Panc1 (cell line): Measurements from ENCODE around the gene MYO16. TPM values are rescaled to one million over a fixed set of nuclear protein-coding genes. Genes with fewer than 3 reads are reported as not detected.

Experiments
- ATAC-seq: fragments of 200-7000 bp; cut with Tn5 transposase; 2 replicates; pipeline ENCODE4 v1.9.1; 2020; ENCODE audit warnings: mild to moderate bottlenecking, moderate library complexity
- BruUV-seq: library from RNA; stranded (reverse); fragments of 400-500 nt; replicated peaks from 2 replicates; lab custom pipeline; 2021; lab: Mats Ljungman, UMichigan
- CTCF ChIA-PET: fragments of 300-600 bp; sonication (Branson Sonifier 250); formaldehyde crosslinking; loops from one replicate; lab custom pipeline; 2022; ENCODE audit warnings: antibody characterized with exemption; lab: Charles Lee
- POLR2A ChIA-PET: fragments of 300-600 bp; sonication (Branson Sonifier 250); formaldehyde crosslinking; loops from one replicate; lab custom pipeline; 2022; ENCODE audit warnings: antibody characterized with exemption; lab: Charles Lee
- DNase-seq: peaks from one replicate; pipeline ENCODE4 v3.0.0-alpha.2; 2010; ENCODE audit warnings: low read depth, low spot score
- H3K27ac ChIP-seq: 2 replicates; pipeline ENCODE4 v1.5.1; 2011; ENCODE audit warnings: mild to moderate bottlenecking, low read length, inconsistent platforms
- H3K27me3 ChIP-seq: fragments of 200-500 bp; sonication (Bioruptor generic); 2 replicates; pipeline ENCODE4 v1.6.0; 2014; ENCODE audit warnings: low read length, inconsistent platforms; ENCODE audit not compliant: control insufficient read depth, insufficient read depth
- H3K36me3 ChIP-seq: fragments of 200-500 bp; sonication (Bioruptor generic); 2 replicates; pipeline ENCODE4 v1.5.1; 2014; ENCODE audit warnings: inconsistent platforms, mild to moderate bottlenecking, low read length, moderate library complexity; ENCODE audit not compliant: control insufficient read depth, insufficient read depth
- H3K4me1 ChIP-seq: 2 replicates; pipeline ENCODE4 v1.5.1; 2011; ENCODE audit warnings: inconsistent platforms, mild to moderate bottlenecking, low read length, moderate library complexity; ENCODE audit not compliant: control insufficient read depth, insufficient read depth
- H3K4me3 ChIP-seq, 2 experiments: 2 replicates each; pipeline ENCODE4 v1.5.1; 2011 to 2012; ENCODE audit warnings: low read depth in 2 of 2, low read length in 2 of 2, mild to moderate bottlenecking in 2 of 2, inconsistent platforms in 1 of 2, moderate library complexity in 1 of 2
- H3K9me3 ChIP-seq: fragments of 200-500 bp; sonication (Bioruptor generic); 2 replicates; pipeline ENCODE4 v1.5.1; 2014; ENCODE audit warnings: low read depth, mild to moderate bottlenecking, inconsistent platforms, low read length, moderate library complexity; ENCODE audit not compliant: control insufficient read depth, insufficient read depth
- CTCF ChIP-seq: fragments of 450-650 bp; IDR thresholded peaks from 2 replicates; pipeline ENCODE4 v1.5.1; 2017; ENCODE audit warnings: mild to moderate bottlenecking
- POLR2AphosphoS5 ChIP-seq: IDR thresholded peaks from 2 replicates; pipeline ENCODE4 v1.6.1; 2012; ENCODE audit warnings: mild to moderate bottlenecking, low read depth, low read length, moderate library complexity
- REST ChIP-seq, 2 experiments: IDR thresholded peaks; 2 replicates each; pipeline ENCODE4 v1.6.1; 2011 to 2012; ENCODE audit warnings: low read depth in 2 of 2, control low read depth in 1 of 2, low read length in 1 of 2, mild to moderate bottlenecking in 1 of 2, moderate library complexity in 1 of 2; ENCODE audit not compliant: insufficient read depth in 1 of 2
- SIN3A ChIP-seq: IDR thresholded peaks from 2 replicates; pipeline ENCODE4 v1.6.1; 2012; ENCODE audit warnings: low read depth, mild to moderate bottlenecking, low read length, moderate library complexity, borderline replicate concordance; ENCODE audit not compliant: insufficient read depth
- TCF7L2 ChIP-seq: IDR thresholded peaks from 2 replicates; pipeline ENCODE4 v1.6.1; 2011; ENCODE audit warnings: mild to moderate bottlenecking, low read depth, low read length, inconsistent platforms
- in situ Hi-C: cut with HindIII; loops from 2 replicates; pipeline ENCODE4 v1.10.0; 2016; ENCODE audit warnings: low sequenced_read_pairs, low pct_unique_long_range_greater_than_20kb
- intact Hi-C: fragments of 100-400 bp; cut with micrococcal nuclease; formaldehyde crosslinking; loops from one replicate; pipeline ENCODE4 v1.10.0; 2022; ENCODE audit not compliant: unreplicated experiment
- total RNA-seq: library from RNA; stranded (reverse); gene quantifications from one replicate; pipeline ENCODE4 v1.2.1, GENCODE V29; 2021; ENCODE audit not compliant: unreplicated experiment

Gene MYO16
- total RNA-seq, 1 experiment from 2014 or later, result 0.08 TPM

- no peaks in the 10 kb centered on the region for H3K36me3 ChIP-seq
- H3K9me3 ChIP-seq, result no peaks in the 10 kb centered on the region
- no peak for DNase-seq
- no peak for ATAC-seq
- POLR2A ChIA-PET, result no interaction called here
- BruUV-seq, result no TSS peak
- H3K4me1 ChIP-seq, result no peaks in the 10 kb centered on the region
- TF ChIP-seq SIN3A, result no peak
- TF ChIP-seq TCF7L2, result no peak
- no peak for TF ChIP-seq POLR2AphosphoS5
- TF ChIP-seq REST (IDR thresholded peaks at IDR 0.05; ENCODE audit: insufficient read depth in 1 of 2, low read depth in 2 of 2, low read length in 1 of 2), result no peak
- no peak for TF ChIP-seq CTCF
- in situ Hi-C loops (no loop called here), intact Hi-C loops (no loop called here)
- CTCF ChIA-PET, result no interaction called here
- no peaks in the 10 kb centered on the region for H3K27me3 ChIP-seq
- no peak overlapping the region for H3K4me3 ChIP-seq
- H3K27ac ChIP-seq, result no peak overlapping the region
Observed at GRCh38 chr13:109113427-109113826, 484.0 kb downstream of the MYO16 start.

- Histone ChIP-seq H3K4me1 (no peaks in the 10 kb centered on the region), H3K27ac (no peak overlapping the region), H3K4me3 (no peak overlapping the region), H3K27me3 (no peaks in the 10 kb centered on the region), H3K9me3 (no peaks in the 10 kb centered on the region), H3K36me3 (no peaks in the 10 kb centered on the region)
- ChIA-PET CTCF (no interaction called here), POLR2A (no interaction called here)
- intact Hi-C loops (no loop called here), in situ Hi-C loops (no loop called here)
- TF ChIP-seq CTCF (no peak), TCF7L2 (no peak), SIN3A (no peak), REST (IDR thresholded peaks at IDR 0.05; ENCODE audit: insufficient read depth in 1 of 2, low read depth in 2 of 2, low read length in 1 of 2) (no peak), POLR2AphosphoS5 (no peak)
- no peak for ATAC-seq
- BruUV-seq, result no TSS peak
- DNase-seq, result no peak
Observed at GRCh38 chr13:109114162-109114561, 484.8 kb downstream of the MYO16 start.
